MCF 10A (cell line): Measurements from ENCODE around the gene CLCF1. TPM values are rescaled to one million over a fixed set of nuclear protein-coding genes. Genes with fewer than 3 reads are reported as not detected.

ENCODE experiments used
- BruUV-seq: library from RNA; stranded (reverse); fragments of 400-500 nt; replicated peaks from 2 replicates; lab custom pipeline; 2021; lab: Mats Ljungman, UMichigan
- CTCF ChIA-PET: fragments of 300-600 bp; sonication (Branson Sonifier 250); formaldehyde crosslinking; extraction: SDS; loops from one replicate; lab custom pipeline; 2021; ENCODE audit warnings: antibody characterized with exemption, inconsistent platforms; lab: Yijun Ruan, JAX
- POLR2A ChIA-PET: fragments of 300-600, 350-650 bp; sonication (Branson Sonifier 250); formaldehyde crosslinking; extraction: SDS; loops from one replicate; lab custom pipeline; 2020; ENCODE audit warnings: antibody characterized with exemption, inconsistent platforms; lab: Yijun Ruan, JAX
- DNase-seq: peaks from one replicate; pipeline ENCODE4 v3.0.0-alpha.2; 2018; ENCODE audit not compliant: unreplicated experiment
- H3K27ac Mint-ChIP-seq: one replicate; pipeline ENCODE4 v1.8.0; 2022; ENCODE audit warnings: mild to moderate bottlenecking, low read depth, mixed read lengths; ENCODE audit not compliant: unreplicated experiment
- H3K27me3 Mint-ChIP-seq: one replicate; pipeline ENCODE4 v1.8.0; 2022; ENCODE audit warnings: mixed read lengths; ENCODE audit not compliant: insufficient read depth, unreplicated experiment
- H3K36me3 Mint-ChIP-seq: one replicate; pipeline ENCODE4 v1.8.0; 2022; ENCODE audit warnings: mild to moderate bottlenecking, moderate library complexity, mixed read lengths; ENCODE audit not compliant: insufficient read depth, unreplicated experiment
- H3K4me1 Mint-ChIP-seq: one replicate; pipeline ENCODE4 v1.8.0; 2022; ENCODE audit warnings: mixed read lengths; ENCODE audit not compliant: insufficient read depth, unreplicated experiment
- H3K4me3 Mint-ChIP-seq: one replicate; pipeline ENCODE4 v1.8.0; 2022; ENCODE audit warnings: mild to moderate bottlenecking, moderate library complexity, mixed read lengths; ENCODE audit not compliant: unreplicated experiment
- H3K9me3 Mint-ChIP-seq: one replicate; pipeline ENCODE4 v1.8.0; 2022; ENCODE audit warnings: mixed read lengths; ENCODE audit not compliant: unreplicated experiment
- CTCF ChIP-seq: fragments of 200-600 bp; IDR thresholded peaks from one replicate; pipeline ENCODE4 v1.8.0; 2022; ENCODE audit warnings: antibody characterized with exemption, mild to moderate bottlenecking; ENCODE audit not compliant: unreplicated experiment
- intact Hi-C: fragments of 100-400 bp; cut with micrococcal nuclease; formaldehyde crosslinking; loops from 2 replicates; pipeline ENCODE4 v1.14.1; 2022
- total RNA-seq: library from RNA; stranded (reverse); gene quantifications from 2 replicates; pipeline ENCODE4 v1.2.3, GENCODE V29; 2022

CLCF1 gene
- total RNA-seq, 1 experiment from 2014 or later: 5.8 TPM

GRCh38 chr11:67356864-67357561, 16.4 kb downstream of the CLCF1 start:
- intact Hi-C loops: loop anchor here (1.0 kb wide), 3 partner anchors 17 to 149 kb away; no protein-coding TSS in a partner anchor
- CTCF ChIA-PET: interaction anchor here (0.6 to 18.6 kb wide), 17 partner anchors 8 to 398 kb away, joined by 3 to 659 read pairs (median 4); partner anchors contain the start of genes CLCF1 and RAD9A
- Mint-ChIP-seq H3K4me3 (peak overlapping the region; percentile 17), H3K9me3 (no peaks in the 10 kb centered on the region), H3K4me1 (peaks cover 50% of the 10 kb centered on the region), H3K27me3 (no peaks in the 10 kb centered on the region), H3K27ac (peak overlapping the region; percentile 74), H3K36me3 (peaks cover 5% of the 10 kb centered on the region)
- peak; percentile 90 for TF ChIP-seq CTCF
- POLR2A ChIA-PET: interaction anchor here (0.6 to 9.3 kb wide), 9 partner anchors 8 to 233 kb away, joined by 3 to 144 read pairs (median 4); partner anchors contain the start of genes CLCF1 and PPP1CA
- BruUV-seq: no TSS peak
- peak; percentile 86 for DNase-seq

- no peak for TF ChIP-seq CTCF
- peak overlapping the region; percentile 74 for H3K27ac Mint-ChIP-seq
- peak overlapping the region; percentile 17 for H3K4me3 Mint-ChIP-seq
- ChIA-PET CTCF (interaction anchor here (0.6 to 18.6 kb wide), 13 partner anchors 9 to 121 kb away, joined by 3 to 659 read pairs (median 4); partner anchors contain the start of genes CLCF1 and RAD9A), POLR2A (interaction anchor here (0.6 to 9.3 kb wide), 8 partner anchors 9 to 234 kb away, joined by 3 to 144 read pairs (median 4); partner anchors contain the start of gene CLCF1)
- H3K36me3 Mint-ChIP-seq: peaks cover 9% of the 10 kb centered on the region
- no peak for DNase-seq
- H3K4me1 Mint-ChIP-seq: peaks cover 46% of the 10 kb centered on the region
- H3K27me3 Mint-ChIP-seq: no peaks in the 10 kb centered on the region
- BruUV-seq: no TSS peak
- intact Hi-C loops: no loop called here
- H3K9me3 Mint-ChIP-seq: no peaks in the 10 kb centered on the region
Observed at GRCh38 chr11:67356387-67356863, 17.0 kb downstream of the CLCF1 start.

GRCh38 chr11:67355794-67356386, 17.5 kb downstream of the CLCF1 start:
- TF ChIP-seq CTCF: no peak
- Mint-ChIP-seq H3K9me3 (no peaks in the 10 kb centered on the region), H3K27me3 (no peaks in the 10 kb centered on the region), H3K4me3 (no peak overlapping the region), H3K36me3 (peaks cover 12% of the 10 kb centered on the region), H3K4me1 (peaks cover 46% of the 10 kb centered on the region), H3K27ac (peak overlapping the region; percentile 91)
- BruUV-seq: no TSS peak
- POLR2A ChIA-PET: interaction anchor here (0.7 to 9.3 kb wide), 9 partner anchors 9 to 112 kb away, joined by 3 to 144 read pairs (median 5); partner anchors contain the start of gene CLCF1
- CTCF ChIA-PET: interaction anchor here (0.6 to 18.6 kb wide), 12 partner anchors 9 to 235 kb away, joined by 3 to 659 read pairs (median 4); partner anchors contain the start of genes CLCF1 and RAD9A
- no peak for DNase-seq
- intact Hi-C loops: no loop called here
